T1000 (cell line): ENCODE results near the gene CRYBB1.

Experiments used
- DNase-seq: peaks from one replicate; lab custom pipeline; 2025; ENCODE audit warnings: mixed read lengths; lab: John Stamatoyannopoulos, UW

The CRYBB1 gene

DNA sequence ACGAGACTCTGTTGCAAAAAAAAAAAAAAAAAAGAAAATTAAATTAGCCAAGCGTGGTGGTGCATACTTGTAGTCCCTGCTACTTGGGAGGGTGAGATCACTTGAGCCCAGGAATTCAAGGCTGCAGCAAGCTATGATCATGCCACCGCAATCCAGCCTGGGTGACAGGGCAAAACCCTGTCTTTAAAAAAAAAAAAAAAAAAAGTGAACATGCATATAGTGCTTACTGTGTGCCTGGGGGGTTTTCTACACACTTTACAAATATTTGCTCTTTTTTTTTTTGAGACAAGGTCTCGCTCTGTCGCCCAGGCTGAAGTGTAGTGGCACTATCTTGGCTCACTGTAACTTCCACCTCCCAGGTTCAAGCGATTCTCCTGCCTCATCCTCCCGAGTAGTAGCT, 40.7 kb downstream of the CRYBB1 start:
- DNase-seq: no peak

DNA sequence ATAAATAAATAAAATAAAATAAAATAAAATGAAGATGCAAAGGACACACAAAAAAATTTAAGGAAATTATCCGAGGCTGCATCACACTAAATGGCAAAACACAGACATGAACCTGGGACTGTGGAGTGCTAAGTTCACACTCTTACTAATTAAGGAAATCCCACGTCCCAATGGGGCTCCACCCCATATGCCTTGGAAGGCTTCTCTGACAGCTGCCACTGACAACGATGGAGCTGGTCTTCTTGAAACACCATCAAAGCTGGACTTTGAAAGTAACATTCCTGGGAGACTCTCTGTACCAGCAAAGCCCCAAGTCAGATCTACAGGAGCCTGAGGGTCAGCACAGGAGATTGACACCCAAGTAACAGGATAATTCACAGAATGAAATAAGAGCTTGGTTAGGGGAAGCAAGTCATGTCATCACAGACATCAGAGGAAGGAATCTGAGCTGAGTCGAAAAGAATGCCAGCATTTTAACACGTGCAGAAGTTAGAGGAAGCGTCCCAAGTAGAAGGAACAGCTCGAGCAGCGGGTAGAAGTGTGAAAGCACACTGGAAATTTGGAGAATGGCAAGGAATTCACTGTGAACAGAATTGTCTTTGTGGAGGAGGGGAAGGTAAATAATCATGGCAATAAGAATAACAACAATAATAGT, 41.7 kb downstream of the CRYBB1 start:
- DNase-seq: no peak

DNA sequence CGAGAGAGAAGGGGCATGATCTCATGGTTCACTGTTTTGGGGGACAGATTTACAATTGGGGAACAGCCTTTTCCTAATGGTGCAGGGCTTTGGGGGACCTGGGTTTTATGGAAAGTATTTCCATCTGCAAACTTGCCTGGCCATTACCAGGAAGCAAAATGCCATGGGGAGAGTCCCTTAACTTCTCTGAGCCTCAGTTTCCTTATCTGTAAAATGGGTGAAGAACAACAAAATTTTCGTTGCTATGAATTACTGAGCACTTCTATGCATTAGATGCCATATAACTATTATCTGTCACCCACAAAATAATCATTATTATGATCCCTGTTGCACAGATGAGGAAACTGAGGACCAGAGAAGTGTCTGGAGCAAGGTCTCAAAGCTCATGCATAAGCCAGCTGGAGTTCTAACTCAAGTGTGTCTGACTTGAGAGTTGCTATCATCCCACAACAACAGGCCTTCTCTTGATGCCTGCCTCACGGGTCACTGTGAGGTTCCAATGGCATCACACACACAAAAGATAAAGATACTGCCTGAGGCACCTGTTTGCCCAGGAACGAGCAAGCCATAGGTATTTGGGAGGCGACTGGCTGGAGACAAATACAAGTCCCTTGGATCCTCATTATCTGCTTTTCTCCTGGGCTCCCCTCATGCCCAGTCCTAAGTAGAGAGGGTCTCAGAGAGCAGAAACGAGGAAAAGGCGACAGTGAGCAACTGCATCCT, 43.7 kb downstream of the CRYBB1 start:
- DNase-seq: no peak

DNA sequence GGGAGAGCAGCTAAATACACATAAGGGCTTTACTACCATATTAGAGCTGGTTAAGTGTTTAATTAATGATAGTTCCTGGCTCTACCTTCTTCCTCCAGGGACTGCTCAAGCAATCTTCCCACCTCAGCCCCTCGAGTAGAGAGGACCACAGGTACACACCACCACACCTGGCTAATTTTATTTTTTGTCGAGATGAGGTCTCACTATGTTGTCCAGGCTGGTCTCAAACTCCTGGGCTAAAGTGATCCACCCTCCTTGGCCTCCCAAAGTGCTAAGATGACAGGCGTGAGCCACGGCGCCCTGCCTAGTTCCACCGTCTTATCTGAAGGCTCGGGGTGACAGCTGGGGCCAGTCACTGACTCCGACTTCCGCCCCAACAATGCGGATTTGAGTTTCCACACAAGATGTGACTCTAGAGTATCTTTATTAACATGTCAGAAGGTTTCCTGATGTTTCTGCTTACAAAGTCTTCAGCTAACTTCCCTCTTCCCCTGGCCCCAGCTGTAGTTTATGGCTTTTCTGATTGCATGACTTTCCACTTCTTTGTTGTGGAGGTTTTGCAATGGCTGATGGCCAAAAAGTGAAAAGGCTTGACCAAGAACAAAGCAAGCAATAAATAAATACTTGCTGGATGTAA, 44.7 kb downstream of the CRYBB1 start:
- no peak for DNase-seq

DNA sequence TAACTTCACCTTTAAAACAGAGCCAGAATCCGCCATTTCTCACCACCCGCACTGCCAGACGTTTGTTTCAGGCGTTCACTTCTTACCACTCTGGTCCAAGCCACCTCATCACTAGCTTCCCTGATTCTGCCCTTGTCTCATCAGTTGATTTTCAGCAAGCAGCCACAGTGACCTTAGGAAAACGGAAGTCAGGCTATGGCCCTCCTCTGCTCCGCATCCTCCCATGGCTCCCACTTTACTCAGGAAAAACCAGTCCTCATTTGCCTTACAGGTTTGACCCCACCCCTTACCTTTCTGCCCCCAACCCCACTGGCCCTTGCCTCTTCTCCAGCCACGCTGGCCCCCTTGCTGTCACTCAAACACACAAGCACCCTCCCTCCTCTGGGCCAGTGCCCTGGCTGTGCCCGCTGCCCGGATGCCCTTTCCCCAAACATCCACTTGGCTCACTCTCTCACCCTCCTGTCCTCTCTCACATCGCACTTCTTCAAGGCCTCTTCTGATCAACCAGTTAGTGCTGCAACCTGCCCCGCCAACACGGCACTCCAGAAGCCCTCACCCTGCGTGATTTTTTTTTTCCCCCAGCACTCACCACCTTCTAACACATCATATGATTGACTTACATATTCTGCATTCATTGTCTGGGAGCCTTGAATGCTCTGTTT, 46.8 kb downstream of the CRYBB1 start:
- no peak for DNase-seq

DNA sequence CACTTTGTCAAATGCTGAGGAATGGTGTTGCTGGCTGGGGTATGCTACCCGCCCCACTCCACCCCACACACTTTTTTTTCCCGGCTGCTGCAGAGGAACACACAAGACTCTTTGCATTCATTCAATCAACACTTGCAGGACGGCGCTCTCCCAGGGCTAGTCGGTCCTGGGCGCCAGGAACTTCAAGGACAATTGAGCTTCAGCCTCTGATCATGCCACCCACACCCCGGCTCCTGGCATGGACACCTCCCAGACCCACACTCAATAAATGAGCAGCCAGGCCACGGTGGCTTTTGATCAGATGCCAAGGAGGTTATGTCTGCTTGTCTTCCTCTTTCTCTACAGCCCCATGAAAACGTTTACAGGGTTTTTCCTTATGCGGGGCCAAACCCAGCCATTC, 47.7 kb downstream of the CRYBB1 start:
- no peak for DNase-seq

DNA sequence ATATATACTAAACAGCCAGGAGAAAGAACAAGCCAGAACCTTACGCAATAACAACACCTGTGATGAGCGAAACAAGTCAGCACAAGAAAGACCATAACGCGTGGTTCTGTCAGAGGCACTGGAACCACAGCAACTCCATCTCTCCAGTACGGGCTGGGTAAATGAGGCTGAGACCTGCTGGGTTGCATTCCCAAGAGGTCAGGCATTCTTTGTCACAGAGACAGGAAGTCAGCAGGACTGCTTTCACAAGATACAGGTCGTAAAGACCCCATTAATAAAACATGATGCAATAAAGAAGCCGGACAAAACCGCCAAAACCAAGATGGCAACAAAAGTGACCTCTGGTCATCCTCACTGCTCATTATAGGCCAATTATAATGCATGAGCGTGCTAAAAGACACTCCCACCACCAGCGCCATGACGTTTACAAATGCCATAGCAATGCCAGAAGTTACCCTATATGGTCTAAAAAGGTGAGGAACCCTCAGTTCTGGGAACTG, 49.6 kb downstream of the CRYBB1 start:
- DNase-seq: no peak

DNA sequence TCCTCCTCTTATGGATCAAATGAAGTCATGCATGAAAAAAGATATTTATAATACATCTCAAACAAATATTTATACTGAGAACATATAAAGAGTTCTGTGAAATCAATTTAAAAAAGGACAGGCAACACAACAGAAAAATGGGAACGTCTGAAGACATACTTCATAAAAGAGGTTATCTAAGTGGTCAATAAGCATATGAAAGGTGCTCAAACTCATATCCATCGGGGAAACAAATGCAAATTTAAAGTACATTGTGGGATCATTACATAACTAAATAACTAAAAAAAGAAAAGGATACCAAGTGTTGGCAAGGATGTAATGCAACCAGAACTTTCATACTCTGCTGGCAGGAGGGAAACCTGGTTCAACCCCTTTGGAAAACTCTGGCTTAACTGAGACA, 50.2 kb downstream of the CRYBB1 start:
- DNase-seq: no peak

DNA sequence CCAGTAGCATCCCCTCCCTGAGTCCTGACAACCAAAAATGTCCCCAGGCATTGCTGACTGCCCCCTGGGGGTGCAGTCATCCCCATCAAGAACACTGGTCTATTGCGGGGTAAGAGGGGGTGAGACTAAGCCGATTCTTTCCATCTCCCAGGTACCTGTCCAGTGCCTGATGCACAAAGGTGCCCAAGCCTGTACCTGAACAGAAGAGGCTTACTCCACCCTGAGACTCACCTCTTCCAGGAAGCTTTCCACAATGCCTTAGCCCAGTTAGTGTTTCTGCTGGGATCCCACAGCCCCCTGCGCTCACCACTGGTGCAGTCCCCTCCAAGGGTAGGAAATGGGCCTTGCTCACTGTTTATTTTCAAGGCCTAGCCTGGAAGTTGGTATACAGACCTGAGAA, 50.8 kb downstream of the CRYBB1 start:
- no peak for DNase-seq

DNA sequence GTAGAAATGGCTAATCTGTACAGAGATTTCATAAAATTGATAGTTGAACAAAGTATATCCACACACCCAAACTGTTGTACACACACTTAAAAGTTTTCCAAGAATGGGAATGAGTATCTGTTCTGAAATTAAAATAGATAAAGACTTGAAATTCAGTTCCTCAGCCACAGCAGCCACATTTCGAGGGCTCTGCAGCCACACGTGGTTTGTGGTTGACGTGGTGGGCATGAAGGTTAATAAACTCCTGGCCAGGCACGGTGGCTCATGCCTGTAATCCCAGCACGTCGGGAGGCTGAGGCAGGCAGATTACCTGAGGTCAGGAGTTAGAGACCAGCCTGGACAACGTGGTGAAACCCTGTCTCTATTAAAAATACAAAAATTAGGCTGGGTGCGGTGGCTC, 51.9 kb downstream of the CRYBB1 start:
- DNase-seq: no peak

DNA sequence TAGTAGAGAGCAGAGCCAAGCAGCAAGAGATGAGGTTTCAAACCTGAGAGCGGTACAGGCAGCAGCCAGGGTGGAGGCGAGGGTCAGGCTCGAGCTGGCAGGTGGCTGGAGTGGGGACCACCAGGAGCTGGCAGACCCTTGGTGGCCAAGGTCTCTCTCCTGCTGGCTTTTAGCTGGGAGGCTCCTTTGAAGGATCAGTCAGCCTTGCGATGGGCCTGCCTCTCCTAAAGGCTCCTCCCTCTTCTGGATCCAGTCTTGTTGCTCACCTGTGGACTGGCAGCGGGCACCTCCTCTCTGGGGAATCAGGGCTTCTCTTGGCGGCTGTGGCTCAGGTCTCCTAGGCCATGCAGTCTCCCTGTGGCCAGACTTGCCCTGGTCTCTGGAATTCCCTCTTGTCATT, 52.6 kb downstream of the CRYBB1 start:
- DNase-seq: no peak

DNA sequence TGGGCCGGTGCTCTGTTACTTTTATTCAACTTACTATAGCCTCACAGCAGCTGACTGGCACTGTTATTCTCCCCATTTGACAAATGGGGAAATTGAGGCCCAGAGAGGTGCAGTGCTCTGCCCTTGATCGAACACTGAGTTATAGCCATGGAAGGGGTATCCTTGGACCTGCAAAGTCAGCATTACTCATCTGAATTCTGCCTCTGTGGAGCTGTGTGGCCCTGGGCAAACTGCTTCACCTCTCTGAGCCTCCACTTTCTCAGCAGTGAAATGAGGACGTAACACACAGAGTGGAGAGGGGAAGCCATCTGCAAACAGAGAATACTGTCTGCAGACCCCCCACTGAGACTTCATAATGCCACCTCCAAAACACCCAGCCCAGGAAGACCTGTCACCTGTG, 53.2 kb downstream of the CRYBB1 start:
- DNase-seq: no peak

DNA sequence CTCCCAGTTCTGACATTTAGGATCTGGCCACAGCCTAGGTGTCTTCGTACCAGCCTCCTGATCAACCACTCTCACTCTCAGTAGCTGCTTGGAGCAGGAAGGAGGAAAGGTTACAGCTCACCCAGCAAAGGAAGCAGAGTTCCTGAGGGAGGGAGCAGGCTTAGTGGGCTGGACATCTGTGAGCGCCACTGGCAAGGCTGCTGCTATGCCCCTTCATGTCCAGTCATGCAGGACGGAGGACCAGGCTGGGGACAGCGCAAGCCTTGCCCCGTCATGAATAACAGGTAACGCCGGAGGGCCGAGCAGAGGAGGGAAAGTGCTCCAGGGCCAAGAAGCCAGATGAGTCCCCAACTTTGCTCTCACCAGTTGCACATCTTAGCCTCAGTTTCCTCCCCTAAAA, 53.6 kb downstream of the CRYBB1 start:
- DNase-seq: no peak

DNA sequence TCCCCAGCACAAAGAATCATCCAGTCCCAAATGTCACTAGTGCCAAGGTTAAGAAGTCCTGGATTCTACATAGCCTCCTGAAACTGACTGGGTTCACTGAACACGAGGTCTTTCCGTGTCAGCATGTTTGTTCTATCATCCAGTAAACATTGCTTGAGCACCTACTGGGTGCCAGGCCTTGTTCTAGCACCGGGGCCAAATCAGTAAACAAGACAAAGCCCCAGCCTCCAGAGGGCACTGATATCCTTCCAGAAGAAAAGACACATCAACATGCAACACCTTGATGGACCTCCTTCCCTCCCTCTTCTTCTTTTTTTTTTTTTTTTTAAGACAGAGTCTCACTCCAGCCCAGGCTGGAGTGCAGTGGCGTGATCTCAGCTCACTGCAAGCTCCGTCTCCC, 54.8 kb downstream of the CRYBB1 start:
- no peak for DNase-seq

DNA sequence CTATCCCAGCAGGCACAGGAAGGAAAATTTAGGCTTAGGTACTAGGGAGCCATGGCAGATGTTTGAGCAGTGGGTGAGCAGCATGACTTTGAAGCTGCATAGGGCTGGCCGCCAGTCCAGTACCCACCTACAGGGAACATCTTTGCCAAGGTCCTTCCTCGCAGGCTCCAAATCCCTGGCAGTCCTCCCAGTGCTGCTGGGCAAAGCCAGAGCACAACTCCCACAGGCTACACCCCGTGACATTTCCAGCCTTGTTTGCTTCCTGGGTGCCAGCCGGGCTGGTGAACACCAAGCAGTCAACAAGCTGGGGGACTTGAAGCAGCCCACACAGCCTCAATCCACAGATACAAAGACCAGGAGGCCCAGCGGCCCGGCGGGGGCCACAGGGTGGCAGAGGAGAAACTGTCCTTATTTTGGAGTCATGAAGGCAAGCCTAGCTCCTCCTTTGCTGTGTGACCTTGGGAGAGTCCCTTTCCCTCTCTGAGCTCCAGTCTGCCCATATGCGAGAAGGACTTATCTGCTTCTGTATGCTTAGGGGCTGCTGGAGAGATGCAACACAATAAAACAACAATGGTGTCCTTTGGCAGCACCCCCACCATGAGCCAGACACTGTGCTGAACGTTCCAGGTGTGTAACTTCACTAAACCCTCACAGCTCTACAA, 55.9 kb downstream of the CRYBB1 start:
- no peak for DNase-seq

DNA sequence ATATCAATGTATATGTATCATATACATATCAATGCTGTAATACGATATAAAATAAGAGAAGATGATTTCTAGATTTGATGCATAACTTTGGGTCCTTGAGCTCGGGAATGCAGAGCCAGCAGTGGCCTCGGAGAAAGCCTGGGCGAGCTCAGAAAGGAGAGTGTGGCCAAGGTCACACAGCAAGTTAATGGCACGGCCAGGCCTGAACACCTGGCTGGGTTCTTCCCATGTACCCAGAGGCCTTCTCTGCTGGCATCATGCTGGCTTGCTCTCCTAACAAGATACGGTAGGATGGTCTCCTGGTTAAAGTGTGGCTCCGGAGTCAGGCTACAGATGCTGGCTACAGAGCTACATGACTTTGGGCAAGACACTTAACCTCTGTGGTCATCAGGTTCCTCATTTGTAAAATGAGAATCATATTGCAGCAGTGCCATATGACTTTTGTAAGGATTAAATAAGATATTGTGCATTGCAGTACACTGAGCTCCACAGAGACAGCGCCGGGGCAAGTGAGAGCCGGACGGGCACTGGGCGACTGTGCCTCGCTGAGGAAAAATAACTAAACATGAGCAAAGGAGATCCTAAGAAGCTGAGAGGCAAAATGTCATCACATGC, 57.8 kb downstream of the CRYBB1 start:
- DNase-seq: no peak

DNA sequence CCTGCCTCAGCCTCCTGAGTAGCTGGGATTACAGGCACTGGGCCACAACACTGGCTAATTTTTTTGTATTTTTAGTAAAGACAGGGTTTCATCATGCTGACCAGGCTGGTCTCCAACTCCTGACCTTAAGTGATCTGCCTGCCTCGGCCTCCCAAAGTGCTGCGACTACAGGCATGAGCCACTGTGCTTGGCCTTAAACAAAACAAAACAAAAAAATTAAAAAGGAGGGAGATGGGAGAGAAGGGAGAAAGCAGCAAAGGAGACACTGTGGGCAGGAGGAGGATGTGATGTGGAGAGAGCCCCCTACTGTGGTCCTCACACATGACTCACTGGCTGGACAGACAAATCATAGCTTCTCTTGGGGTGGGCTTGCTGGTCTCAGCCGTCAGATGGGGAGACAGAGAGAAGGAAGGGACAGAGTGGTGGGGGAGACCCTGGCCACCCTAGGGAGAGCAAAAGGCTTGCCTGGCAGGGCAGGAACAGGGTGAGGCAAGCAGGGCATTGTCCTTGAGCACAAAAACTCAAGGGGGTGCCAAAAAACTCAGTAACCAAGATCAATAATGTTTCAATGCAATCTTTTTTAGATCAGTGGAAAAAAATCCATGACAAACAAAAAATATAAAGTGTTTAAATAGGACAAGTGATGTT, 59.5 kb downstream of the CRYBB1 start:
- no peak for DNase-seq

DNA sequence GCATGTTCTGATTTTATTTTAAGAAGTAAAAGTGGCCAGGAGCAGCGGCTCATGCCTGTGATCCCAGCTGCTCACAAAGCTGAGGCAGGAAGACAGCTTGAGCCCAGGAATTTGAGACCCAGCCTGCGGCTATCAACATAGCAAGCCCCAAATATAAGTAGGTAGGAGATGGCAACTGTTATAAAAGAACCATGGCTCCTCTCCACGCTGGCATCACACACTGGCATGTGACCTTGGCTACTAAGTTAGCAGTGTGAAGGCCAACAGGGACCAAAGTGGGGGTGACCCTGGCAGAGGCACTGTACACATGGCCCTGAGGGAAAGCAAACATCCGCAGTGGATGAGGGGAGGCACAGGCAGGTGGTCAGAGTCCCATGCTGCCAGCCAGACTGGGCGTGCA, 60.9 kb downstream of the CRYBB1 start:
- DNase-seq: no peak

DNA sequence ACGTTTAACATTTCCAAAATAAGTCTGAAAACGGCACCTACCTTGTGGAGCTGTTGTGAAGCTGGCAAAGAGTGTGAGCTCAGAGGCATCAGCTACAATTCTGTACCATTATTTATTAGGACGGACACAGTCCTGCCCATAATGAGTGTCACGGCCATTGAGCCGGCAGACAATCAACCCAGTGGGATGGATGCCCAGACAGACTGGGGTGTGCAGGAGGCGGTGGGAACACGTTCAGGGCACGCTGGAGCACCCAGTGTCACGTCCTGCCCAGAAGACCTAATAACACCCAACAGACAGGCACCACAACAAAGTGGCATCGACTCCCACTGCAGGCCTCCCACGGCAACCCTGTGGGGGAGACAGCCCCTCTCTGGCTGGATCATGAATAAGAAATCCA, 62.3 kb downstream of the CRYBB1 start:
- DNase-seq: no peak

DNA sequence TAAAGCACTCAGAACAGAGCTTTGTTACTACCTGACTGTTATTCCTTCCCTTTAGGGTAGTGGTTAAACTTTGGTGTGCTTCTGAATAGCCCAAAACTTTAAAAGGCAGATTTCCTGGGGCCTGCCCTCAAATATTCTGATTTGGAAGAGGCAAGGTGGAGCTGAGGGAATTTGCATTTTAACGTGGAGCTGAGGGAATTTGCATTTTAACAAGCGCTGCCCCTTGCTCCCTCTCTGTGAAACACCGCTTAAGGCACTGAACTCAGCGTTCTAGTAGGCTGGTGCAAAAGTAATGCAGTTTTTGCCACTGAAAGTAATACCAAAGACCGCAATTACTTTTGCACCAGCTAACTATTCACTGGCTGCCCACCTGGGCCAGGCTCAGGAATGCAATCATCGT, 62.9 kb downstream of the CRYBB1 start:
- no peak for DNase-seq

DNA sequence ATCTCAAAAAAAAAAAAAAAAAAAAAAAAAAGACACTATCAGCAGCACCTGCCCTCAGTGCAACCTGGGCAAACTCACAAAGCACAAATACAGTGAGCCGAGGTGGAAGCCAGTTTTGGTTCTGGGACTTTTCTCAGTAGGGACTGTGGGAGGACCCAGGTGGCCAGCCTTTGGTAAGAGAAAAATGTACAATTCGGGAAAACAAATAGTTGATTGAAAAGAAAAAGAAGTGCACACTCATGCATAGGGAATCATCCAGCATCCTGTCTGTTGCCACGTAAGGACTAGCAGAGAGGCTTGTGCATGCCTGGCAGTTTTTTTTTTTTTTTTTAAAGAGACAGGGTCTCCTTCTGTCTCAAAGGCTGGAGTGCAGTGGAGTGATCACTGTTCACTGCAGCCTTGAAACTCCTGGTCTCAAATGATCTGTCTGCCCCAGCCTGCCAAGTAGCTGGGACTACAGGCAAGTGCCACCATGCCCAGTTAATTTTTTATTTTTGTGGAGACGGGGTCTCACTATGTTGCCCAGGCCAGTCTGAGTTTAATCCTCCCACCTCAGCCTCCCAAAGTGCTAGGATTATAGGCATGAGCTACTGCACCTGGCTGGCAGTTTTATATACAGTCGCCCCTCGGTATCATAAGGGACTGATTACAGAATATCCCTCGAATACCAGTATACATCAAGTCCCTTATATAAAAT, 64.6 kb downstream of the CRYBB1 start:
- no peak for DNase-seq
